Sigmoid colon (tissue), 7 donors: Measurements from ENCODE around the gene PBOV1. TPM values are rescaled to one million over a fixed set of nuclear protein-coding genes. Genes with fewer than 3 reads are reported as not detected.

Experiments
- DNase-seq: peaks from one replicate; pipeline ENCODE4 v3.0.0-alpha.2; 2019
- H3K27ac ChIP-seq, 4 donors: fragments of 200-600 bp; sonication (generic); one replicate each; pipeline ENCODE4 v1.5.1; 2016 to 2019; ENCODE audit warnings: mild to moderate bottlenecking in 1 of 4
- H3K27me3 ChIP-seq, 3 donors: fragments of 200-600 bp; sonication (generic); one replicate each; pipeline ENCODE4 v1.5.1; 2019; ENCODE audit warnings: mild to moderate bottlenecking in 1 of 3
- H3K36me3 ChIP-seq, 4 donors: fragments of 200-600 bp; sonication (generic); one replicate each; pipeline ENCODE4 v1.5.1; 2016 to 2019
- H3K4me1 ChIP-seq, 4 donors: fragments of 200-600 bp; sonication (generic); one replicate each; pipeline ENCODE4 v1.5.1; 2017 to 2019
- H3K4me3 ChIP-seq, 4 donors: fragments of 200-600 bp; sonication (generic); one replicate each; pipeline ENCODE4 v1.5.1; 2017 to 2019; ENCODE audit warnings: mild to moderate bottlenecking in 2 of 4, moderate library complexity in 1 of 4
- H3K9me3 ChIP-seq, 4 donors: fragments of 200-600 bp in 3 of 4; sonication (generic) in 3 of 4; one replicate each; pipeline versions ENCODE4 v1.5.1 to v1.6.1; 2013 to 2019
- CTCF ChIP-seq, 4 experiments: fragments of 450-650 bp in 3 of 4; fragments of 200-600 bp in 1 of 4; IDR thresholded peaks; one replicate each; pipeline ENCODE4 v1.5.1; 2016 to 2019; ENCODE audit warnings: antibody characterized with exemption in 4 of 4, mild to moderate bottlenecking in 3 of 4, moderate library complexity in 2 of 4
- EP300 ChIP-seq, 4 donors: sonication (generic); formaldehyde crosslinking; IDR thresholded peaks; one replicate each; pipeline ENCODE4 v1.6.1; 2017; ENCODE audit warnings: antibody characterized with exemption in 4 of 4
- POLR2A ChIP-seq, 2 donors: fragments of 450-650 bp; IDR thresholded peaks; one replicate each; pipeline ENCODE4 v1.6.1; 2016; ENCODE audit warnings: antibody characterized with exemption in 2 of 2, mild to moderate bottlenecking in 2 of 2, moderate library complexity in 2 of 2
- POLR2AphosphoS5 ChIP-seq, 4 donors: sonication (generic); formaldehyde crosslinking; IDR thresholded peaks; one replicate each; pipeline ENCODE4 v1.6.1; 2017; ENCODE audit warnings: antibody characterized with exemption in 4 of 4
- WGBS, 2 donors: extraction: QIAGEN DNeasy Blood & Tissue Kit; methylation state at CpG; one replicate each; pipeline ENCODE4 v1.1.7; 2013; 5-methylcytosine and 5-hydroxymethylcytosine counted together
- intact Hi-C: fragments of 100-400 bp; cut with DNase I; formaldehyde crosslinking; loops from one replicate; pipeline ENCODE4 v1.15.1; 2023
- polyA plus RNA-seq, 3 donors: library from polyadenylated mRNA; stranded (reverse); fragments of 200-250 nt; gene quantifications; one replicate each; pipeline ENCODE4 v1.2.3, GENCODE V29; 2013
- total RNA-seq, 4 donors: library from RNA; depleted of rRNA; stranded (reverse); fragments of >200 nt; gene quantifications; one replicate each; pipeline ENCODE4 v1.1.0, GENCODE V29; 2016
- donor health status: healthy with polysubstance abuse.
- donor health status: Bipolar disorder and iron deficiency.
- donor health status: healthy.

Gene PBOV1
- not detected for total RNA-seq
- not detected for polyA plus RNA-seq

GRCh38 chr6:138218449-138218848, at the start of gene PBOV1:
Gene PBOV1, minus strand, starts transcription at chr6:138218491. Its CDS starts 96 bp downstream, at chr6:138218395.
- no peak for DNase-seq
- no peaks in the 10 kb centered on the region for H3K27me3 ChIP-seq
- TF ChIP-seq POLR2A (IDR thresholded peaks at IDR 0.05): no peak
- no peak for TF ChIP-seq CTCF (IDR thresholded peaks at IDR 0.05)
- TF ChIP-seq EP300 (IDR thresholded peaks at IDR 0.05): no peak
- H3K9me3 ChIP-seq: no peaks in the 10 kb centered on the region
- H3K4me3 ChIP-seq: no peak within 1 kb of the TSS
- no peaks in the 10 kb centered on the region for H3K4me1 ChIP-seq
- H3K27ac ChIP-seq: no peak within 1 kb of the TSS
- WGBS, 2 donors: 10 to 52% methylated on average over 2 of the region's 2 CpGs
- intact Hi-C loops: no loop called here
- H3K36me3 ChIP-seq: no peaks in the 10 kb centered on the region

- no peaks in the 10 kb centered on the region for H3K27me3 ChIP-seq
- intact Hi-C loops: no loop called here
Measured at GRCh38 chr6:138266095-138266494, 47.8 kb upstream of the PBOV1 start.

GRCh38 chr6:138264372-138264880, 46.1 kb upstream of the PBOV1 start:
- no peaks in the 10 kb centered on the region for H3K27me3 ChIP-seq
- no peaks in the 10 kb centered on the region for H3K36me3 ChIP-seq
- TF ChIP-seq POLR2AphosphoS5 (IDR thresholded peaks at IDR 0.05) (no peak), EP300 (IDR thresholded peaks at IDR 0.05) (no peak), POLR2A (IDR thresholded peaks at IDR 0.05) (no peak), CTCF (IDR thresholded peaks at IDR 0.05) (no peak)
- no peak for DNase-seq
- H3K27ac ChIP-seq: no peak overlapping the region
- H3K4me1 ChIP-seq: no peaks in the 10 kb centered on the region
- intact Hi-C loops: no loop called here
- no peak overlapping the region for H3K4me3 ChIP-seq
- no peaks in the 10 kb centered on the region for H3K9me3 ChIP-seq

More at GRCh38 chr6:138266095-138266494, 47.8 kb upstream of the PBOV1 start:
- TF ChIP-seq POLR2A (IDR thresholded peaks at IDR 0.05) (no peak), EP300 (IDR thresholded peaks at IDR 0.05) (no peak), POLR2AphosphoS5 (IDR thresholded peaks at IDR 0.05) (no peak), CTCF (IDR thresholded peaks at IDR 0.05) (no peak)
- Histone ChIP-seq H3K9me3 (no peaks in the 10 kb centered on the region), H3K4me3 (no peak overlapping the region), H3K36me3 (no peaks in the 10 kb centered on the region), H3K4me1 (no peaks in the 10 kb centered on the region), H3K27ac (no peak overlapping the region)
- DNase-seq: no peak
- 85 to 89% methylated on average over 3 of the region's 3 CpGs for WGBS, 2 donors

- H3K27me3 ChIP-seq: no peaks in the 10 kb centered on the region
- WGBS, 2 donors: 85 to 87% methylated on average over 4 of the region's 4 CpGs
- H3K27ac ChIP-seq: no peak overlapping the region
- no peak overlapping the region for H3K4me3 ChIP-seq
- H3K4me1 ChIP-seq: no peaks in the 10 kb centered on the region
- no peak for DNase-seq
- no peaks in the 10 kb centered on the region for H3K9me3 ChIP-seq
- intact Hi-C loops: no loop called here
- no peak for TF ChIP-seq CTCF (IDR thresholded peaks at IDR 0.05)
- TF ChIP-seq POLR2AphosphoS5 (IDR thresholded peaks at IDR 0.05): no peak
- no peak for TF ChIP-seq EP300 (IDR thresholded peaks at IDR 0.05)
- TF ChIP-seq POLR2A (IDR thresholded peaks at IDR 0.05): no peak
- H3K36me3 ChIP-seq: no peaks in the 10 kb centered on the region
Measured at GRCh38 chr6:138263963-138264362, 45.7 kb upstream of the PBOV1 start.

- Histone ChIP-seq H3K36me3 (no peaks in the 10 kb centered on the region), H3K27me3 (no peaks in the 10 kb centered on the region), H3K4me3 (no peak overlapping the region), H3K9me3 (no peaks in the 10 kb centered on the region), H3K4me1 (no peaks in the 10 kb centered on the region), H3K27ac (no peak overlapping the region)
- intact Hi-C loops: no loop called here
- TF ChIP-seq EP300 (IDR thresholded peaks at IDR 0.05): no peak
- TF ChIP-seq CTCF (IDR thresholded peaks at IDR 0.05): no peak
- no peak for TF ChIP-seq POLR2AphosphoS5 (IDR thresholded peaks at IDR 0.05)
- no peak for TF ChIP-seq POLR2A (IDR thresholded peaks at IDR 0.05)
- WGBS, 2 donors: 75 to 83% methylated on average over 2 of the region's 2 CpGs
- DNase-seq: no peak
Measured at GRCh38 chr6:138261116-138261780, 43.0 kb upstream of the PBOV1 start.
